IPS-18c (cell line): Measurements from ENCODE around the gene TDRD9.
"Not testable (repeated sequence)": the region's sequence is repeated elsewhere in the genome, so short reads cannot be mapped to it uniquely, and the experiment has no call there.

ENCODE experiments used
- H3K4me3 ChIP-seq: 2 replicates; pipeline ENCODE4 v1.7.0; 2013; ENCODE audit warnings: low read depth, mild to moderate bottlenecking, low read length, moderate library complexity; ENCODE audit not compliant: insufficient read depth
- H3K9me3 ChIP-seq: one replicate; pipeline ENCODE4 v1.6.1; 2013; ENCODE audit warnings: mild to moderate bottlenecking, low read length, moderate library complexity; ENCODE audit not compliant: control insufficient read depth, insufficient read depth

The TDRD9 gene

GRCh38 chr14:103909531-103910261 lies 18.6 kb upstream of the TDRD9 start:
- Histone ChIP-seq H3K4me3 (no peak overlapping the region), H3K9me3 (no peaks in the 10 kb centered on the region)

- Histone ChIP-seq H3K9me3 (no peaks in the 10 kb centered on the region), H3K4me3 (no peak overlapping the region)
Measured at GRCh38 chr14:103910262-103910935, 17.9 kb upstream of the TDRD9 start.

GRCh38 chr14:103910984-103911383 lies 17.3 kb upstream of the TDRD9 start:
- H3K9me3 ChIP-seq: no peaks in the 10 kb centered on the region
- no peak overlapping the region for H3K4me3 ChIP-seq

- Histone ChIP-seq H3K4me3 (no peak overlapping the region), H3K9me3 (no peaks in the 10 kb centered on the region)
Measured at GRCh38 chr14:103915616-103916015, 12.6 kb upstream of the TDRD9 start.

GRCh38 chr14:103916636-103917262 lies 11.5 kb upstream of the TDRD9 start:
- H3K9me3 ChIP-seq: no peaks in the 10 kb centered on the region
- H3K4me3 ChIP-seq: no peak overlapping the region

GRCh38 chr14:103920981-103921854 lies 7.0 kb upstream of the TDRD9 start:
- H3K4me3 ChIP-seq: peak overlapping the region; percentile 94
- H3K9me3 ChIP-seq: no peaks in the 10 kb centered on the region

- H3K9me3 ChIP-seq: not testable (repeated sequence)
- peak overlapping the region; percentile 40; the same call in 1 of the 2 replicates for H3K4me3 ChIP-seq
Measured at GRCh38 chr14:103921855-103922200, 6.4 kb upstream of the TDRD9 start.

- Histone ChIP-seq H3K9me3 (peaks cover 2% of the 10 kb centered on the region), H3K4me3 (no peak overlapping the region)
Measured at GRCh38 chr14:103923863-103924262, 4.4 kb upstream of the TDRD9 start.

GRCh38 chr14:103925316-103925715 lies 2.9 kb upstream of the TDRD9 start:
- no peak overlapping the region for H3K4me3 ChIP-seq
- peaks cover 2% of the 10 kb centered on the region for H3K9me3 ChIP-seq

GRCh38 chr14:103927566-103927965 lies 690 bp upstream of the TDRD9 start:
- Histone ChIP-seq H3K4me3 (no peak overlapping the region), H3K9me3 (peaks cover 2% of the 10 kb centered on the region)

- Histone ChIP-seq H3K4me3 (no peak overlapping the region), H3K9me3 (peaks cover 2% of the 10 kb centered on the region)
Measured at GRCh38 chr14:103930051-103930604, 1.9 kb downstream of the TDRD9 start.

GRCh38 chr14:103931422-103931821 lies 3.2 kb downstream of the TDRD9 start:
- H3K9me3 ChIP-seq: peaks cover 2% of the 10 kb centered on the region
- H3K4me3 ChIP-seq: no peak overlapping the region

GRCh38 chr14:103932791-103933490 lies 4.7 kb downstream of the TDRD9 start:
- no peak overlapping the region for H3K4me3 ChIP-seq
- peaks cover 2% of the 10 kb centered on the region for H3K9me3 ChIP-seq

GRCh38 chr14:103935102-103935501 lies 6.8 kb downstream of the TDRD9 start:
- Histone ChIP-seq H3K9me3 (no peaks in the 10 kb centered on the region), H3K4me3 (no peak overlapping the region)

- Histone ChIP-seq H3K4me3 (no peak overlapping the region), H3K9me3 (no peaks in the 10 kb centered on the region)
Measured at GRCh38 chr14:103941462-103941861, 13.2 kb downstream of the TDRD9 start.

- Histone ChIP-seq H3K9me3 (no peaks in the 10 kb centered on the region), H3K4me3 (no peak within 1 kb of the TSS)
Measured at GRCh38 chr14:103941973-103942736, 13.9 kb downstream of the TDRD9 start, which contains the start of gene RD3L. Gene RD3L (minus strand): TSS chr14:103942529. CDS start chr14:103941695, 834 bp downstream.
